MG63 (cell line): ENCODE results near the gene CRB2. TPM values are rescaled to one million over a fixed set of nuclear protein-coding genes. Genes with fewer than 3 reads are reported as not detected.
"Not testable (repeated sequence)": the region's sequence is repeated elsewhere in the genome, so short reads cannot be mapped to it uniquely, and the experiment has no call there.

ENCODE experiments used
- DNase-seq: peaks from one replicate; pipeline ENCODE4 v3.0.0-alpha.2; 2020
- H3K27me3 ChIP-seq: fragments of 250-450 bp; sonication (Bioruptor Pico); 2 replicates; pipeline ENCODE4 v1.5.1; 2020; ENCODE audit warnings: mild to moderate bottlenecking, moderate library complexity
- H3K36me3 ChIP-seq: fragments of 250-450 bp; sonication (Bioruptor Pico); 2 replicates; pipeline ENCODE4 v1.5.1; 2020; ENCODE audit warnings: mild to moderate bottlenecking, moderate library complexity
- H3K4me3 ChIP-seq: fragments of 250-450 bp; sonication (Bioruptor Pico); 2 replicates; pipeline ENCODE4 v1.5.1; 2020; ENCODE audit warnings: mild to moderate bottlenecking, moderate library complexity
- H3K9me3 ChIP-seq: fragments of 250-450 bp; sonication (Bioruptor Pico); 2 replicates; pipeline ENCODE4 v1.5.1; 2020; ENCODE audit warnings: mild to moderate bottlenecking, moderate library complexity
- total RNA-seq: library from RNA; depleted of rRNA; stranded (reverse); fragments of >200 nt; shearing (Covaris generic); gene quantifications from 2 replicates; pipeline ENCODE4 v1.2.3, GENCODE V29; 2014; ENCODE audit warnings: low replicate concordance

Gene CRB2
- total RNA-seq, 1 experiment from 2014 or later = not detected

GRCh38 chr9:123380852-123381705 is 25.1 kb downstream of the CRB2 start:
- no peaks in the 10 kb centered on the region for H3K9me3 ChIP-seq
- no peak overlapping the region for H3K4me3 ChIP-seq
- H3K27me3 ChIP-seq = no peaks in the 10 kb centered on the region
- no peak for DNase-seq
- H3K36me3 ChIP-seq = no peaks in the 10 kb centered on the region

- Histone ChIP-seq H3K36me3 (no peaks in the 10 kb centered on the region), H3K4me3 (no peak overlapping the region), H3K9me3 (no peaks in the 10 kb centered on the region), H3K27me3 (no peaks in the 10 kb centered on the region)
- DNase-seq = no peak
Measured at GRCh38 chr9:123382653-123383511, 26.9 kb downstream of the CRB2 start.

- DNase-seq = no peak
- Histone ChIP-seq H3K4me3 (no peak overlapping the region), H3K9me3 (no peaks in the 10 kb centered on the region), H3K27me3 (no peaks in the 10 kb centered on the region), H3K36me3 (no peaks in the 10 kb centered on the region)
Measured at GRCh38 chr9:123383512-123384170, 27.6 kb downstream of the CRB2 start.

GRCh38 chr9:123387686-123388085 is 31.7 kb downstream of the CRB2 start:
- H3K9me3 ChIP-seq = no peaks in the 10 kb centered on the region
- no peaks in the 10 kb centered on the region for H3K27me3 ChIP-seq
- H3K4me3 ChIP-seq = no peak overlapping the region
- no peaks in the 10 kb centered on the region for H3K36me3 ChIP-seq
- DNase-seq = no peak

GRCh38 chr9:123389070-123389469 is 33.1 kb downstream of the CRB2 start:
- no peaks in the 10 kb centered on the region for H3K27me3 ChIP-seq
- no peak for DNase-seq
- no peaks in the 10 kb centered on the region for H3K9me3 ChIP-seq
- no peaks in the 10 kb centered on the region for H3K36me3 ChIP-seq
- H3K4me3 ChIP-seq = no peak overlapping the region

GRCh38 chr9:123389698-123390097 is 33.7 kb downstream of the CRB2 start:
- Histone ChIP-seq H3K4me3 (no peak overlapping the region), H3K27me3 (no peaks in the 10 kb centered on the region), H3K36me3 (no peaks in the 10 kb centered on the region), H3K9me3 (no peaks in the 10 kb centered on the region)
- no peak for DNase-seq

GRCh38 chr9:123390337-123391135 is 34.5 kb downstream of the CRB2 start:
- H3K9me3 ChIP-seq = no peaks in the 10 kb centered on the region
- H3K4me3 ChIP-seq = no peak overlapping the region
- no peaks in the 10 kb centered on the region for H3K36me3 ChIP-seq
- no peak for DNase-seq
- H3K27me3 ChIP-seq = no peaks in the 10 kb centered on the region

GRCh38 chr9:123391233-123391632 is 35.2 kb downstream of the CRB2 start:
- H3K4me3 ChIP-seq = no peak overlapping the region
- no peaks in the 10 kb centered on the region for H3K9me3 ChIP-seq
- no peaks in the 10 kb centered on the region for H3K27me3 ChIP-seq
- H3K36me3 ChIP-seq = no peaks in the 10 kb centered on the region
- no peak for DNase-seq

- Histone ChIP-seq H3K9me3 (no peaks in the 10 kb centered on the region), H3K27me3 (no peaks in the 10 kb centered on the region), H3K4me3 (no peak overlapping the region), H3K36me3 (no peaks in the 10 kb centered on the region)
- DNase-seq = no peak
Measured at GRCh38 chr9:123391946-123392345, 35.9 kb downstream of the CRB2 start.

GRCh38 chr9:123392802-123393201 is 36.8 kb downstream of the CRB2 start:
- DNase-seq = no peak
- no peaks in the 10 kb centered on the region for H3K9me3 ChIP-seq
- H3K36me3 ChIP-seq = no peaks in the 10 kb centered on the region
- no peak overlapping the region for H3K4me3 ChIP-seq
- H3K27me3 ChIP-seq = no peaks in the 10 kb centered on the region

- Histone ChIP-seq H3K36me3 (no peaks in the 10 kb centered on the region), H3K9me3 (no peaks in the 10 kb centered on the region), H3K4me3 (no peak overlapping the region), H3K27me3 (no peaks in the 10 kb centered on the region)
- no peak for DNase-seq
Measured at GRCh38 chr9:123394291-123395235, 38.6 kb downstream of the CRB2 start.

GRCh38 chr9:123395276-123395688 is 39.3 kb downstream of the CRB2 start:
- Histone ChIP-seq H3K9me3 (no peaks in the 10 kb centered on the region), H3K27me3 (no peaks in the 10 kb centered on the region), H3K36me3 (no peaks in the 10 kb centered on the region), H3K4me3 (no peak overlapping the region)
- peak; percentile 51 for DNase-seq

- H3K4me3 ChIP-seq = no peak overlapping the region
- H3K27me3 ChIP-seq = no peaks in the 10 kb centered on the region
- DNase-seq = peak; percentile 91
- H3K9me3 ChIP-seq = no peaks in the 10 kb centered on the region
- no peaks in the 10 kb centered on the region for H3K36me3 ChIP-seq
Measured at GRCh38 chr9:123395689-123396511, 39.9 kb downstream of the CRB2 start.

GRCh38 chr9:123397975-123398374 is 42.0 kb downstream of the CRB2 start:
- DNase-seq = peak; percentile 20
- H3K9me3 ChIP-seq = no peaks in the 10 kb centered on the region

GRCh38 chr9:123398938-123399337 is 42.9 kb downstream of the CRB2 start:
- not testable (repeated sequence) for H3K27me3 ChIP-seq, H3K4me3 ChIP-seq, H3K36me3 ChIP-seq, H3K9me3 ChIP-seq, DNase-seq

More at GRCh38 chr9:123397975-123398374, 42.0 kb downstream of the CRB2 start:
- Histone ChIP-seq H3K4me3 (no peak overlapping the region), H3K27me3 (no peaks in the 10 kb centered on the region), H3K36me3 (no peaks in the 10 kb centered on the region)
